ENCODE data around the gene SCAI.
"Not testable (repeated sequence)": the region's sequence is repeated elsewhere in the genome, so short reads cannot be mapped to it uniquely, and the experiment has no call there.

SCAI gene

GRCh38 chr9:125143377-125144090 lies at the start of gene SCAI:
Gene SCAI (minus strand): TSS chr9:125143528. CDS start chr9:125143437, 91 bp downstream.
- DNase-seq (ENCODE audit: low read depth in 2 of 2): peak; percentile 97 to 98

GRCh38 chr9:125190361-125190801 lies 47.1 kb upstream of the SCAI start:
- no peak for DNase-seq (ENCODE audit: low read depth in 2 of 2)

GRCh38 chr9:125189361-125190289 lies 46.3 kb upstream of the SCAI start, which contains the start of gene PPP6C:
Gene PPP6C (minus strand): TSS chr9:125189803. CDS start chr9:125189718, 85 bp downstream.
- peak; percentile 97 for DNase-seq (ENCODE audit: low read depth in 2 of 2)

GRCh38 chr9:125189011-125189360 lies 45.7 kb upstream of the SCAI start:
- peak in 1 of 2 donors; percentile 16 for DNase-seq (ENCODE audit: low read depth in 2 of 2)

- no peak for DNase-seq (ENCODE audit: low read depth in 2 of 2)
These were observed 40.2 kb upstream of the SCAI start for GRCh38 chr9:125183561-125183960.

GRCh38 chr9:125183054-125183453 lies 39.7 kb upstream of the SCAI start:
- DNase-seq (ENCODE audit: low read depth in 2 of 2): no peak

GRCh38 chr9:125181756-125182155 lies 38.4 kb upstream of the SCAI start:
- DNase-seq (ENCODE audit: low read depth in 2 of 2): not testable (repeated sequence)

GRCh38 chr9:125180876-125181275 lies 37.5 kb upstream of the SCAI start:
- DNase-seq (ENCODE audit: low read depth in 2 of 2): no peak

GRCh38 chr9:125179776-125180175 lies 36.4 kb upstream of the SCAI start:
- not testable (repeated sequence) for DNase-seq (ENCODE audit: low read depth in 2 of 2)

GRCh38 chr9:125177888-125178287 lies 34.6 kb upstream of the SCAI start:
- DNase-seq (ENCODE audit: low read depth in 2 of 2): no peak

- no peak for DNase-seq (ENCODE audit: low read depth in 2 of 2)
These were observed 33.3 kb upstream of the SCAI start for GRCh38 chr9:125176636-125177035.

- DNase-seq (ENCODE audit: low read depth in 2 of 2): no peak
These were observed 28.9 kb upstream of the SCAI start for GRCh38 chr9:125172031-125172755.

- DNase-seq (ENCODE audit: low read depth in 2 of 2): no peak
These were observed 26.6 kb upstream of the SCAI start for GRCh38 chr9:125169895-125170294.

- DNase-seq (ENCODE audit: low read depth in 2 of 2): no peak
These were observed 23.4 kb upstream of the SCAI start for GRCh38 chr9:125166762-125167161.

GRCh38 chr9:125162891-125163290 lies 19.6 kb upstream of the SCAI start:
- DNase-seq (ENCODE audit: low read depth in 2 of 2): not testable (repeated sequence)

GRCh38 chr9:125161284-125161918 lies 18.1 kb upstream of the SCAI start:
- no peak for DNase-seq (ENCODE audit: low read depth in 2 of 2)

GRCh38 chr9:125160750-125161149 lies 17.4 kb upstream of the SCAI start:
- DNase-seq (ENCODE audit: low read depth in 2 of 2): no peak

- DNase-seq (ENCODE audit: low read depth in 2 of 2): no peak
These were observed 13.2 kb upstream of the SCAI start for GRCh38 chr9:125156551-125156950.

GRCh38 chr9:125153712-125154367 lies 10.5 kb upstream of the SCAI start:
- no peak for DNase-seq (ENCODE audit: low read depth in 2 of 2)

- DNase-seq (ENCODE audit: low read depth in 2 of 2): no peak
These were observed 8.4 kb upstream of the SCAI start for GRCh38 chr9:125151730-125152129.

Measured in stimulated activated CD8-positive, alpha-beta memory T cell treated with anti-CD3 and anti-CD28 coated beads, Interleukin-15, amount 100 ng/mL, for 48 hours (primary cell).